SK-N-DZ (cell line): ENCODE results near the gene SYNGAP1. TPM values are rescaled to one million over a fixed set of nuclear protein-coding genes. Genes with fewer than 3 reads are reported as not detected.
A peak's percentile ranks its signal among the peaks of the same experiment; 100 is the strongest.
"Not testable (repeated sequence)": the region's sequence is repeated elsewhere in the genome, so short reads cannot be mapped to it uniquely, and the experiment has no call there.

Source experiments
- DNase-seq: peaks from one replicate; pipeline ENCODE4 v3.0.0-alpha.2; 2015; ENCODE audit warnings: low spot score
- polyA plus RNA-seq, 2 experiments: library from polyadenylated mRNA; depleted of rRNA; stranded (reverse); fragments of >200 nt; gene quantifications; 2 replicates each; pipeline ENCODE4 v1.2.3, GENCODE V29; 2014

Gene SYNGAP1
- 6.5 and 8.6 TPM in 2 replicates for polyA plus RNA-seq (2014; cell fraction: cytosol; rRNA removed)
- 18.6 and 35.4 TPM in 2 replicates for polyA plus RNA-seq (2014; cell fraction: nucleus; rRNA removed)

- peak; percentile 73 for DNase-seq
Measured at GRCh38 chr6:33419580-33420490, at the start of gene SYNGAP1. SYNGAP1 (plus strand) TSS chr6:33420065; CDS start chr6:33420265, 200 bp downstream.

DNA sequence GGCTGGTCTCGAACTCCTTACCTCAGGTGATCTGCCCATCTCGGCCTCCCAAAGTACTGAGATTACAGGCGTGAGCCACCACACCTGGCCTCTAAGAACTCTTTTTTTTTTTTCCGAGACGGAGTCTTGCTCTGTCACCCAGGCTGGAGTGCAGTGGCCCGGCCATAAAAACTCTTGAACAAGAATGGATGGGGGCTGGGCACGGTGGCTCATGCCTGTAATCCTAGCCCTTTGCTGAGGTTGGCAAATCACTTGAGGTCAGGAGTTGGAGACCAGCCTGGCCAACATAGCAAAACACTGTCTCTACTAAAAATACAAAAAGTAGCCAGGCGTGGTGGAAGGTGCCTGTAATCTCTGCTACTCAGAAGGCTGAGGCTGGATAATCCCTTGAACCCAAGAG is 48.0 kb upstream of the SYNGAP1 start:
- DNase-seq: not testable (repeated sequence)

GRCh38 chr6:33372526-33373123 is 47.2 kb upstream of the SYNGAP1 start:
- peak; percentile 54 for DNase-seq

DNA sequence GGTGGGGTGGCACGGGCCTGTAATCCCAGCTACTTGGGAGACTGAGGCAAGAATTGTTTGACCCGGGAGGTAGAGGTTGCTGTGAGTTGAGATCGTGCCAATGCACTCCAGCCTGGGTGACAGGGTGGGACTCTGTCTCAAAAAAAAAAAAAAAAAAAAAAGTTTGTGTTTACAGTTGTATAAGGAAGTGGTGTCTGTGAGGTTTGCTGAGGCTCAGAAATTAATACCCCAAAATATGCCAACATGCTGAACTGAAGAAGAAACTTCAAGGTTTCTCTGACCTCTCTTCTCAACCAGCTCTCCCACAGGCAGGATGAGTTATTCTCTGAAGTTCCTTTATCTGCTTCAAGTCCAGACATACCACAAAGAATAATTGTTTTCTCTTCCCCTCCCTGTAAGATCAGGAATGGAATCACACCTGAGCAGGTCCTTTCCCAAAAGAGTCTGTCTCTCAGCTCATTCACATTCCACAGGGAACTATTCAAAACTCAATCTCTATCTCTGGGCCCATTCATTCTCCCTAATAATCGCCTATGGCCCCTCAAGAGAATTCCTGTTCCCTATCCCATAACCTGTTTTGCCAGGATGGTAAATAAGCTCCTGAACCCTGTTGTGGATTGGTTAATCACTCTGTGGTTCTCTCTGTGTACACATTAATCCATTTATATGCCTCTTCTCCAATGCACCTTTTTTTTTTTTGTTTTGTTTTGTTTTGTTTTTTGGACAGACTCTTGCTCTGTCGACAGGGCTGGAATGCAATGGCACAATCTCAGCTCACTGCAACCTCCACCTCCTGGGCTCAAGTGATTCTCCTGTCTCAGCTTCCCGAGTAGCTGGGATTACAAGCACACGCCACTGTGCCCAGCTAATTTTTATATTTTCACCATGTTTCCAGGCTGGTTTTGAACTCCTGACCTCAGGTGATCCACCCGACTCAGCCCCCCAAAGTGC is 45.6 kb upstream of the SYNGAP1 start:
- DNase-seq: no peak

- no peak for DNase-seq
Measured at GRCh38 chr6:33375143-33375671, 44.7 kb upstream of the SYNGAP1 start.

GRCh38 chr6:33377171-33377570 is 42.7 kb upstream of the SYNGAP1 start:
- DNase-seq: no peak

GRCh38 chr6:33379184-33379583 is 40.7 kb upstream of the SYNGAP1 start:
- DNase-seq: not testable (repeated sequence)

DNA sequence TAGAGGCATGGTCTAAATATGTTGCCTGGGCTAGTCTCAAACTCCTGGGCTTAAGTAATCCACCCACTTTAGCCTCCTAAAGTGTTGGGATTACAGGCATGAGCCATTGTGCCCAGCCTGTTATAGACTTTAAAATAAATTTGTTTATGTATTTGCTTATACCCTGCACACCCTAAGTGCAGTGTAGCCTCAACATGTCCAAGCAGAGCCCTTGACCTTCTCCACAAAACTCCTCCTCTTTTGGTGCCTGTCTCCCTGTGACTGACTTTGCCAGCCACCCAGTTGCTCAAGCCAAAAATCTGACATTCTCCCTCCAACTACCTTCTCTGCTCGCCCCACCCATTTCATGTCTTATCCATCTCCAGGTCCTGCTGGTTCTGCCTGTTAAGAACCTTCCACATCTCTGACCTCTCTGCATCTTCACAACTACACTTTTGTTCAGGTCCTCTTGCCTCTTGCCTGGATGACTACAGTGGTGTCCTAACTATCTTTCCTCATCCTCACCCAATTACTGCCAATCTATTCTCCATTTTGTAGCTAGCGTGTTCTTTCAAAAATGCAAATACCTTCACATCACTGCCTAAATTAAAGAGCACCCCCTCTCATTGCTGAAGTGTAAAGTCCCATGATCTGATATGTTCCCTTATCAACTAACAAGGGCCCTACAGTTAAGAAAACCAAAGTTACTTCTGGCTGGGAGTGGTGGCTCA is 39.4 kb upstream of the SYNGAP1 start:
- no peak for DNase-seq

- no peak for DNase-seq
Measured at GRCh38 chr6:33383427-33384185, 36.3 kb upstream of the SYNGAP1 start.

DNA sequence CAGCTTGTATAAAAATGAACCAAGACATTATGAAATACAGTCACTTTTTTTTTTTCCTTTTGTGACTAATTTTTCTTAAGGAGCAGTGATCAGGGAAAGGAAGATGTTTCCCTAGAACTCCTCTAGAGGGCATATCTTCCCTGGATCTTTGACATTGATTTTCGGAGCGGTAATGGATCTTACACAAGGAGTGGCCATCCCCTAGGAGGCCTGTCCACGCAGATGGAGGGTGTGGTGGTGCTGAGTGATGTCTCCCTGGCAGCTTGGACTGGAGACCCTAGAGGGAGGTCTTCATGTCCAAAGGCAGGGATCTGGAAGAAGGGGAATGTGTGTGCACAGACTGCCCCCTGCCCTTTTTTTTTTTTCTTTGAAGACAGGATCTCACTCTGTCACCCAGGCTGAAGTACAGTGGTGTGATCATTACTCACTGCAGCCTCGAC is 35.3 kb upstream of the SYNGAP1 start:
- peak; percentile 63 for DNase-seq

DNA sequence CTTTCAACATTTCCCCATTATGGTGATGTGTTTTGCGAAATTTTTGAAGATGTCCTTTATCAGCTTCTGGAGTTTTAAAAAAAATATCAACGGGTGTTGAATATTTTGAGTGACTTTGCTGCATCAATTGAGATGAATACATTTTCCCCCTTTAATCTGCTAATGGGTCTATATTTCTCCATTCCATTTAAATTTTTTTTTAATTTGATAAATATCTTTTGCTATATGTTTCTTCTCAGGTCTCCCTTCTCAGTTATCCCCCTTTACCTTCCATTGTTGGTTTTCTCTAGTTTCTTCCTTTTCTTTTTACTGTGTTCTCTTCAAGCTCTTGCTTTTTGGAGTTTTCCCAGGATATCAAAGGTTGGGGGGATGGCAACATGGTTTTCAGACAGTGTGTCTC is 29.7 kb upstream of the SYNGAP1 start:
- DNase-seq: no peak

- DNase-seq: no peak
Measured at GRCh38 chr6:33390767-33391277, 29.0 kb upstream of the SYNGAP1 start.

GRCh38 chr6:33391278-33391921 is 28.5 kb upstream of the SYNGAP1 start, which contains the start of gene KIFC1:
KIFC1 (plus strand) TSS chr6:33391823; CDS start chr6:33391986, 163 bp downstream.
- peak; percentile 100 for DNase-seq

DNA sequence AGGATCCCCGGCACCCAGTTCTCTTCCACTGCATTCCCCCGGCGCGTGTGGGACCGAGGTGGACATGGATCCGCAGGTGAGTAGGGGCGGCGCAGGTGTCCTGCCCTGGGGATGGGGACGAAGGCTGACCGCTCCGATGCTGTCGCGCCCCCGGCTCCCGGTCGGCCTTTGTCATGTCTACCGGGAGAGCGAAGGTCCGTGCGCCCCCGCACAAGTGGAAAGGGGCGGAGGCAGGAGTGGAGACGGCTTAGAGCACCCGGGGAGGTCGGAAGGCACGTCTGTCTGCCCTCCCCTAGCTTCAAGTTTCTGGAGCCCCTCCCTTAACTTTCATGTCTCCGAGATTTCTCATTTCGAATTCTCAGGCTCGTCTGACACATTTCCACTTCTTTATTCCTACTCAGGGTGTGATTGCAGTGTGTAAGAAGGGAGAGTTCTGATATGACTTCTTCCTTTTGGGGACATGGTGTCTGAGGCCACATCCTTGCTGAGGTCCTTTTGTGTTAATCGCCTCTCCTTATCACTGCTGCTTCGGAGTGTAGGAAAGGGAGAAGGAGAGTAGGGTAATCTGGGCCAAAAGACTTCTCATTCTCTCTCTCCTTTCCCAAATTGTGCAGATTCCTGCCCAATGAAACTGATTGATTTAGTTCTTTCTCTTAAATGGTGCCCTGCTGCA is 27.8 kb upstream of the SYNGAP1 start:
- DNase-seq: no peak

GRCh38 chr6:33392595-33392948 is 27.3 kb upstream of the SYNGAP1 start:
- no peak for DNase-seq

DNA sequence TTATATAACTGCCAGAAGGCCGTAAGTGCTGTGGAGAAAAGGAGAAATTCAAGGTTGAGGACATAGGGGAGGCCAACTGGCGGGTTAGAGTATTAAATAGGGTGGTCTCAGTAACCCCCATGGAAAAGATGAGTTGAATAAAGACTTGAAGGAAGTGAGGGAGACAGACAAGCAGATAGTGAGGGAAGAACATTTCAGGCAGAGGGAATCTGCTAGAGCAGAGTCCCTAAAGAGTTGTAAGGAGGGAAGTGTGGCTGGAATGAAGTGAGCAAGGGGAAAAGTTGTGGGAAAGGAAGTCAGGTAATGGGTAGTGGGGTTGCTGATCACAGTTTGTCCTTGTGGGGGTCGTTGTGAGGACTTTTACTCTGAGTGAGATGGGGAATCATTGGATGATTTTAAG is 26.9 kb upstream of the SYNGAP1 start:
- no peak for DNase-seq

DNA sequence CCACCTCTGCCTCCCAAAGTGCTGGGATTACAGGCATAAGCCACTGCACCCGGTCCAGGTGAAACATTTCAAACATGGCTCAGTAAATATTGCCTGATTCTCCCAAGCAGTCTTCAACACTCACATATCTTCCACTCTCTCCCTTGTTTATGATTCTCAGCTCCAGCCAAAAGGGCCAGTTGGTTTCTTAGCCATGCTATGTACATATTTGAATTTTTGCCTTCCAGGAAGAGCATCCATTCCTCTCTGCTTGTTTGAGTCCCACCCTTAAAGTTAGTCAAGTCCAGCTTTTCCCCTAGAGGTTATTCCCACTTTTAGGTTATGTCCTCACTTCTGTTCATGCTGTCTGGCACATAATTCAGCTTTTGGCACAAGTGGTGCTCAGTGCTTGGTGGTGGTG is 22.3 kb upstream of the SYNGAP1 start:
- no peak for DNase-seq

DNA sequence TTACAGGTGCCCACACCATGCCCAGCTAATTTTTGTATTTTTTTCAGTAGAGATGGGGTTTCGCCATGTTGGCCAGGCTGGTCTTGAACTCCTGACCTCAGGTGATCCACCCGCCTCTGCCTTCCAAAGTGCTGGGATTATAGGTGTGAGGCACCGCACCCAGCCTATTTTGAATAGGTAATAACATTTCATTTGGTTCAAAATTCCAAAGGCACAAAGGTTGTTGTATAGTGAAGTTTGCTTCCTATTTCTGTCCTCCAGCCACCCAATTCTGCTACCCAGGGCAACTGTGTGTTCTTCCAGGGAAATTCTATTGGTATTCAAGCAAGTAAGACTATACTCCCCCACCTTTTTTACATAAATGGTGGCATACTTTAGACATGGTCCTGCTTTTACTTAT is 21.3 kb upstream of the SYNGAP1 start:
- DNase-seq: not testable (repeated sequence)
